ENCODE measurements around the gene CFAP410.
"Not testable (repeated sequence)": the region's sequence is repeated elsewhere in the genome, so short reads cannot be mapped to it uniquely, and the experiment has no call there.

Gene CFAP410

GRCh38 chr21:44296916-44297315 is 42.3 kb downstream of the CFAP410 start:
- FAIRE-seq, result no peak

GRCh38 chr21:44296103-44296519 is 43.1 kb downstream of the CFAP410 start:
- FAIRE-seq, result no peak

- FAIRE-seq, result no peak
Measured at GRCh38 chr21:44295646-44296045, 43.5 kb downstream of the CFAP410 start.

GRCh38 chr21:44295163-44295573 is 44.0 kb downstream of the CFAP410 start:
- FAIRE-seq, result no peak

- no peak for FAIRE-seq
Measured at GRCh38 chr21:44294391-44295162, 44.6 kb downstream of the CFAP410 start.

GRCh38 chr21:44293551-44294231 is 45.5 kb downstream of the CFAP410 start:
- FAIRE-seq, result no peak

- no peak for FAIRE-seq
Measured at GRCh38 chr21:44292812-44293195, 46.4 kb downstream of the CFAP410 start.

GRCh38 chr21:44291936-44292811 is 47.0 kb downstream of the CFAP410 start:
- FAIRE-seq, result no peak

- no peak for FAIRE-seq
Measured at GRCh38 chr21:44291078-44291935, 47.9 kb downstream of the CFAP410 start.

- no peak for FAIRE-seq
Measured at GRCh38 chr21:44290327-44291077, 48.7 kb downstream of the CFAP410 start.

GRCh38 chr21:44289381-44290010 is 49.7 kb downstream of the CFAP410 start:
- no peak for FAIRE-seq

- FAIRE-seq, result no peak
Measured at GRCh38 chr21:44288251-44289110, 50.7 kb downstream of the CFAP410 start.

- no peak for FAIRE-seq
Measured at GRCh38 chr21:44286716-44287632, 52.2 kb downstream of the CFAP410 start.

GRCh38 chr21:44286086-44286715 is 53.0 kb downstream of the CFAP410 start:
- FAIRE-seq, result no peak

GRCh38 chr21:44285138-44285992 is 53.8 kb downstream of the CFAP410 start, which contains the start of gene AIRE:
Gene AIRE, plus strand, starts transcription at chr21:44285876. Its CDS starts 131 bp downstream, at chr21:44286007.
- FAIRE-seq, result no peak

- no peak for FAIRE-seq
Measured at GRCh38 chr21:44283948-44284347, 55.2 kb downstream of the CFAP410 start.

- FAIRE-seq, result not testable (repeated sequence)
Measured at GRCh38 chr21:44283211-44283785, 55.9 kb downstream of the CFAP410 start.
